Choroid plexus epithelial cell (primary cell): ENCODE measurements around the gene UGT1A8.
"Not testable (repeated sequence)": the region's sequence is repeated elsewhere in the genome, so short reads cannot be mapped to it uniquely, and the experiment has no call there.

ENCODE experiments used
- DNase-seq: peaks from one replicate; pipeline ENCODE4 v3.0.0-alpha.2; 2010; ENCODE audit warnings: low read depth
- H3K4me3 ChIP-seq: 2 replicates; pipeline ENCODE4 v1.5.1; 2011; ENCODE audit warnings: low read depth, mild to moderate bottlenecking, control low read depth, low read length, moderate library complexity
- TF ChIP-seq, protein P1 (sequence below): conservative IDR thresholded peaks from 2 replicates; pipeline ENCODE4 v1.5.1; 2011; ENCODE audit warnings: low read depth, mild to moderate bottlenecking, control low read depth, inconsistent platforms, low read length, moderate library complexity

The UGT1A8 gene

DNA sequence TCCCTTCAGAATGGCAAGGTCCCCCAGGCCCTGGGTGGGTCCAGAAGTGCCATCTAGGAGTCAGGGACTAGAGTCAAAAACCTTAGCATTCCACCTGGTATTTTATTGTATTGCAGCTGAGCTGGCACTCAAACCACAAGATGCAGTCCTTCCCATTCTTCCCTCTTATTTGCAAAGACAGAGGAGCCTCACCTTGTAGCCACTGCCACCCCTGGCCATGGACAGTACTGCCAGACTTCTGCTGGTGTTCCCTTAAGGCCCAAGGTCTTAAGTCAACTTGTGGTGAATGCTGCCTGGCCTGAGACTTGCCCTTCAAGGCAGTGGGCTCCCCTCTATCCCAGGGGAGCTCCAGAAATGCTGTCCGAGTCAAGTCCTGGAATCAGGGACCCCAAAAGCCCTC is 25.7 kb downstream of the UGT1A8 start:
- H3K4me3 ChIP-seq = no peak overlapping the region
- TF ChIP-seq, protein P1, sequence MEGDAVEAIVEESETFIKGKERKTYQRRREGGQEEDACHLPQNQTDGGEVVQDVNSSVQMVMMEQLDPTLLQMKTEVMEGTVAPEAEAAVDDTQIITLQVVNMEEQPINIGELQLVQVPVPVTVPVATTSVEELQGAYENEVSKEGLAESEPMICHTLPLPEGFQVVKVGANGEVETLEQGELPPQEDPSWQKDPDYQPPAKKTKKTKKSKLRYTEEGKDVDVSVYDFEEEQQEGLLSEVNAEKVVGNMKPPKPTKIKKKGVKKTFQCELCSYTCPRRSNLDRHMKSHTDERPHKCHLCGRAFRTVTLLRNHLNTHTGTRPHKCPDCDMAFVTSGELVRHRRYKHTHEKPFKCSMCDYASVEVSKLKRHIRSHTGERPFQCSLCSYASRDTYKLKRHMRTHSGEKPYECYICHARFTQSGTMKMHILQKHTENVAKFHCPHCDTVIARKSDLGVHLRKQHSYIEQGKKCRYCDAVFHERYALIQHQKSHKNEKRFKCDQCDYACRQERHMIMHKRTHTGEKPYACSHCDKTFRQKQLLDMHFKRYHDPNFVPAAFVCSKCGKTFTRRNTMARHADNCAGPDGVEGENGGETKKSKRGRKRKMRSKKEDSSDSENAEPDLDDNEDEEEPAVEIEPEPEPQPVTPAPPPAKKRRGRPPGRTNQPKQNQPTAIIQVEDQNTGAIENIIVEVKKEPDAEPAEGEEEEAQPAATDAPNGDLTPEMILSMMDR = peak; percentile 56
- peak; percentile 45 for DNase-seq

DNA sequence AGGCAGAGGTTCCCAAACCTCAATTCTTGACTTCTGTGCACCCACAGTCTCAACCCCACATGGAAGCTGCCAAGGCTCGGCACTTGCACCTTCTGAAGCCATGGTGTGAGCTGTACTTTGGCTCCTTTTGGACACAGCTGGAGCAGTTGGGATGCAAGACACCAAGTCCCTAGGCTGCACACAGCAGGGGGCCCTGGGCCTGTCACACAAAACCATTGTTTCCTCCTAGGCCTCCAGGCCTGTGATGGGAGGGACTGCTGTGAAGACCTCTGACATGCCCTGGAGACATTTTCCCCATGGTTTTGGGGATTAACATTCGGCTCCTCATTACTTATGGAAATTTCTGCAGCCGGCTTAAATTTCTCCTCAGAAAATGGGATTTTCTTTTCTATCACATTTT is 28.6 kb downstream of the UGT1A8 start:
- not testable (repeated sequence) for DNase-seq, H3K4me3 ChIP-seq

DNA sequence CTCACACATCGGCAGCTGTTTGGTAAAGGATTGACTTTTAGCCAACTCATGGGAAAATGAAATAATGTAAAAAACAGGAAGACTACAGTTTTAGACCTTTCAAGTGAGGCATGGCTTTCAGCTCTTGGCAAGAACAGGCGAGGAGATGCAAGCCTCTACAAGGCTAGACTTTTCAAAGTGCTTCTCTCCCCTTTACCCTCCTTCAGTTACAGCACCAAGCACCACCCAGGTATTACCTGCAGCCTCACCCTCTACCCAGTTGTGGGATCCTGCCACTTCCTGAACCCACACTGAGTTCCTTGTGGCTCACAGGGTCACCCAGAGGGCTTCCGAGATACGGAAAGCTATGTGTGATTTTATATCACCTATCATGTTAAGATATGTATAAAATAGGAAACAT is 33.5 kb downstream of the UGT1A8 start:
- H3K4me3 ChIP-seq = no peak overlapping the region
- TF ChIP-seq, protein P1 = no peak
- no peak for DNase-seq

- TF ChIP-seq, protein P1 = no peak
- no peak for DNase-seq
- no peak overlapping the region for H3K4me3 ChIP-seq
Measured at GRCh38 chr2:233651430-233651829, 34.0 kb downstream of the UGT1A8 start.

- TF ChIP-seq, protein P1 = no peak
Measured at GRCh38 chr2:233654501-233654900, 37.1 kb downstream of the UGT1A8 start.

GRCh38 chr2:233655043-233655442 is 37.6 kb downstream of the UGT1A8 start:
- DNase-seq = no peak
- H3K4me3 ChIP-seq = no peak overlapping the region
- TF ChIP-seq, protein P1 = no peak

More at GRCh38 chr2:233654501-233654900, 37.1 kb downstream of the UGT1A8 start:
- no peak overlapping the region for H3K4me3 ChIP-seq
- peak; percentile 33 for DNase-seq

GRCh38 chr2:233655943-233656342 is 38.5 kb downstream of the UGT1A8 start:
- H3K4me3 ChIP-seq, DNase-seq: not testable (repeated sequence)

DNA sequence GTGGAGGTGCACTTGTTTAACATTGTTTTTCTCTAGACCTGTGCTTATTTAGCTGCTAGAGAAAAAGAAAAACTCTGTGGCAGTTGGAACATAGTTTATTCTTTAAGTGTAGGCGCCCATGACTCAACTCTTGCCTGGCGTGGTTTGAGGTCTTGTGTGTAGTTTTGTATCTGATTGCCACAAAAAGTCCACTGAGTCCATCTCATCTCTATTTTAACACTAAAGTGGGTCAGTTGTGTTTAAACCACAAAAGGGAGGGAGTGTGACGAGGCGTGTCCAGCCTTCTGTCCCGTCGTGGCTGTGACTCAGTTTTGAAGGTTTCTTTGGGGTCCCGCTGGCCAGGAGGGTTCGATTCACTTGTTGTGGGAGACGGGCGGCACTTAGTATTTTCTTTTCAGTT is 39.0 kb downstream of the UGT1A8 start:
- DNase-seq = no peak
- no peak overlapping the region for H3K4me3 ChIP-seq
- TF ChIP-seq, protein P1 = no peak
